IPS-20b (cell line): Measurements from ENCODE around the gene UCMA.

Experiments used
- H3K27ac ChIP-seq: one replicate; pipeline ENCODE4 v1.5.1; 2013; ENCODE audit warnings: low read length
- H3K27me3 ChIP-seq: 2 replicates; pipeline ENCODE4 v1.6.1; 2013; ENCODE audit warnings: mild to moderate bottlenecking, low read length, inconsistent platforms; ENCODE audit not compliant: insufficient read depth
- H3K36me3 ChIP-seq: 2 replicates; pipeline ENCODE4 v1.6.1; 2013; ENCODE audit warnings: low read depth, mild to moderate bottlenecking, inconsistent platforms, low read length, moderate library complexity; ENCODE audit not compliant: insufficient read depth
- H3K4me1 ChIP-seq: 2 replicates; pipeline ENCODE4 v1.6.1; 2013; ENCODE audit warnings: mild to moderate bottlenecking, control low read depth, inconsistent platforms, low read length, moderate library complexity; ENCODE audit not compliant: insufficient read depth
- H3K4me3 ChIP-seq: 2 replicates; pipeline ENCODE4 v1.5.1; 2013; ENCODE audit warnings: mild to moderate bottlenecking, low read length, inconsistent platforms
- H3K9ac ChIP-seq: 2 replicates; pipeline ENCODE4 v1.6.1; 2013; ENCODE audit warnings: low read depth, mild to moderate bottlenecking, inconsistent platforms, low read length, moderate library complexity
- H3K9me3 ChIP-seq: 2 replicates; pipeline ENCODE4 v1.6.1; 2013; ENCODE audit warnings: mild to moderate bottlenecking, low read depth, low read length, inconsistent platforms; ENCODE audit not compliant: insufficient read depth

The UCMA gene

GRCh38 chr10:13213163-13213562, 21.0 kb downstream of the UCMA start:
- Histone ChIP-seq H3K4me3 (no peak overlapping the region), H3K27ac (no peak overlapping the region), H3K9ac (no peak overlapping the region), H3K27me3 (no peaks in the 10 kb centered on the region), H3K4me1 (no peaks in the 10 kb centered on the region), H3K36me3 (peaks cover 48% of the 10 kb centered on the region), H3K9me3 (peaks cover 10% of the 10 kb centered on the region)

DNA sequence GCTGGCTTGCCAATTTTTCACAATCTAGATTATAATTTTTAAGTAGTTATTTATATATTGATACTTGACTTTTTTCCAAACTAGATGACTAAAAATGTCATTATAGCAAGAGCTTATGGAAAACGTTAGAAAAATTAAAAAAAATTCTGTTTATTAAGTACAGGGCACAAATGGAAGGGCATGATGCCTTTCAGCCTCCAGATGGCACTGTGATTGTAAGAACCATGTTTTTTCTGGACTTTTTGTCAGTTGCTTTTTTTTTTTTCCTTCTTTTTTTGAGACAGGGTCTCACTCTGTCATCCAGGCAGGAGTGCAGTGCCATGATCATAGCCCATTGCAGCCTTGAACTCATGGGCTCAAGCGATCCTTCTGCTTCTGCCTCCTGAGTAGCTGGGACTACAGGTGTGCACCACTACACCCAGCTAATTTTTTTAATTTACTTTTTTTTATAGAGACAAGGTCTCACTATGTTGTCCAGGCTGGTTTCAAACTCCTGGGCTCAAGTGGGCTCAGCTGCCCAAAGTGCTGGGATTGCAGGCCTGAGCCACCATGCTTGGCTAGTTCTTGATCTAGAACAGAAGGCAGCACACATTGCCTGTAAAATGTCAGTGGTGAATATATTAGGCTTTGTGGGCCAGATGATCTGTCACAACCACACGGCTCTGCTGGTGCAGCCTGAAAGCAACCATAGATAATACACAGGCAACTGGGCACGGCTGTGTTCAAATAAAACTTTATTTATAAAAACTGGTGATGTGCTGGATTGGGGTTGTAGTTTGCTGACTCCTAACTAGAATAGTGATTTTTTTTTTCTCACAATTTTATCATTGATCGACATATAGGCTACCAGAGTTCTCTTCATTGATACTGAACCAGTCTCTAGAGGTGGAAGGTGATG, 27.4 kb downstream of the UCMA start:
- H3K4me3 ChIP-seq = no peak overlapping the region
- no peaks in the 10 kb centered on the region for H3K9me3 ChIP-seq
- peaks cover 91% of the 10 kb centered on the region for H3K36me3 ChIP-seq
- no peak overlapping the region for H3K9ac ChIP-seq
- no peak overlapping the region for H3K27ac ChIP-seq
- H3K27me3 ChIP-seq = no peaks in the 10 kb centered on the region
- H3K4me1 ChIP-seq = no peaks in the 10 kb centered on the region

GRCh38 chr10:13206091-13206490, 28.1 kb downstream of the UCMA start:
- Histone ChIP-seq H3K9me3 (no peaks in the 10 kb centered on the region), H3K4me1 (no peaks in the 10 kb centered on the region), H3K36me3 (peaks cover 93% of the 10 kb centered on the region), H3K27ac (no peak overlapping the region), H3K9ac (no peak overlapping the region), H3K4me3 (no peak overlapping the region), H3K27me3 (no peaks in the 10 kb centered on the region)

DNA sequence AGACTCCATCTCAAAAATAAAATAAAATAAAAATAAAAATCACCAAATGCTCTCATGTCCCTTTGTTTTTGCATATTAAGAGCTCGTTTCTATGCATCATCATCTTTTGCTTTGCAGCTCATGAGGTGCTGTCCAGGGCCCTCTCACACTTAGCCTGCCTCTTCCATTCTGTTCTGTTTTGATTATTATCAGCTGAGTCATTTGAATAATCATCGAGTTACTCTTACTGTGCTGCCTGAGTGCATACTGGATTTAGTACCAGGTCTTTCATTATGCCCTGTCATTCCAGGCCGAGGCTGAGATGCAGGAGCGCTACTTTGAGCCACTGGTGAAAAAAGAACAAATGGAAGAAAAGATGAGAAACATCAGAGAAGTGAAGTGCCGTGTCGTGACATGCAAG, 33.0 kb downstream of the UCMA start:
- H3K4me3 ChIP-seq = no peak overlapping the region
- no peaks in the 10 kb centered on the region for H3K4me1 ChIP-seq
- H3K27me3 ChIP-seq = no peaks in the 10 kb centered on the region
- no peak overlapping the region for H3K9ac ChIP-seq
- no peaks in the 10 kb centered on the region for H3K9me3 ChIP-seq
- peaks cover 96% of the 10 kb centered on the region for H3K36me3 ChIP-seq
- H3K27ac ChIP-seq = no peak overlapping the region

- H3K27ac ChIP-seq = no peak overlapping the region
- H3K27me3 ChIP-seq = no peaks in the 10 kb centered on the region
- H3K4me1 ChIP-seq = no peaks in the 10 kb centered on the region
- H3K9me3 ChIP-seq = no peaks in the 10 kb centered on the region
- no peak overlapping the region for H3K4me3 ChIP-seq
- peaks cover 98% of the 10 kb centered on the region for H3K36me3 ChIP-seq
- H3K9ac ChIP-seq = no peak overlapping the region
Measured at GRCh38 chr10:13195016-13195415, 39.2 kb downstream of the UCMA start.

DNA sequence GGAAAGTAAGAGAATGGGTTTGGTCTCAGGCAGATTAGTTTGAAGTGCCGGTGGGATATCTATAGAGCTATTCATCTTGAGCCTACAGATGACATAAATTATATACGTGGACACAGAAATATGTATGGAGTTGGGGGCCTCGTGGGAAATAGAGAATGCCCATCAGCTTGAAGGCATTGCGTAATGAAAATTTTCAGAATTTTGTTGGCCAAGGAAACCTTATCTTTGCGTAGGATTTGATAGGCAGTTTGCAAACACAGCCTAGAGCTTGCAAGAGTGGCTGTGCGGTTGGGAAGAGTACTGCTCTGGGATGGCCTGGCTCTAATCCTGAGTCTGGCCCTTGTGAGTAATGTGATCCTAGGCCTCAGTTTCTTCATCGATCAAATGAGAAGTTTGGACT, 40.5 kb downstream of the UCMA start:
- no peaks in the 10 kb centered on the region for H3K9me3 ChIP-seq
- H3K4me3 ChIP-seq = no peak overlapping the region
- no peak overlapping the region for H3K9ac ChIP-seq
- no peaks in the 10 kb centered on the region for H3K27me3 ChIP-seq
- peaks cover 98% of the 10 kb centered on the region for H3K36me3 ChIP-seq
- no peak overlapping the region for H3K27ac ChIP-seq
- H3K4me1 ChIP-seq = no peaks in the 10 kb centered on the region

GRCh38 chr10:13191362-13191761, 42.8 kb downstream of the UCMA start:
- Histone ChIP-seq H3K9me3 (no peaks in the 10 kb centered on the region), H3K27me3 (no peaks in the 10 kb centered on the region), H3K27ac (no peak overlapping the region), H3K4me3 (no peak overlapping the region), H3K4me1 (no peaks in the 10 kb centered on the region), H3K36me3 (peaks cover 98% of the 10 kb centered on the region), H3K9ac (no peak overlapping the region)

DNA sequence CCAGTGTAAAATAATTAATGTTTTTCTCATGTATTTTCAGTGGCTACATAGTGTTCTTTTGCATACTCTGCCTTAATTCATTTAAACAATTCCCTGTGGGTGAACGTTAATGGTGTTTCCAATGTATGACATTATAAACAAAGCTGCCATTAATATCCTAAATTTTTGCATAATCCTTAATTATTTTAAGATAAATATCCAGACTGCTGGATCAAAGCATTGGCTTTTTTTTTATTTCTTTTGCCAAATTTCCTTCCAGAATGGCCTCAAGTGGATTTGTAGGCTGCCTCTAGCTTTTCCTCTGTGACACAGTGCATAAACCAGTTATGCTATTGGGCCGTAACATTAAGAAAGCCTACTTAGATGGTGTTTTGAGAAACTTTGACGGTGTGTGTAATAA, 43.4 kb downstream of the UCMA start:
- H3K27ac ChIP-seq = no peak overlapping the region
- no peaks in the 10 kb centered on the region for H3K9me3 ChIP-seq
- H3K9ac ChIP-seq = no peak overlapping the region
- H3K4me1 ChIP-seq = no peaks in the 10 kb centered on the region
- no peak overlapping the region for H3K4me3 ChIP-seq
- H3K36me3 ChIP-seq = peaks cover 99% of the 10 kb centered on the region
- no peaks in the 10 kb centered on the region for H3K27me3 ChIP-seq

- Histone ChIP-seq H3K9me3 (no peaks in the 10 kb centered on the region), H3K36me3 (peaks cover 100% of the 10 kb centered on the region), H3K9ac (no peak overlapping the region), H3K4me1 (no peaks in the 10 kb centered on the region), H3K27me3 (no peaks in the 10 kb centered on the region), H3K4me3 (no peak overlapping the region), H3K27ac (no peak overlapping the region)
Measured at GRCh38 chr10:13189961-13190360, 44.2 kb downstream of the UCMA start.

GRCh38 chr10:13188593-13188992, 45.6 kb downstream of the UCMA start:
- peaks cover 100% of the 10 kb centered on the region for H3K36me3 ChIP-seq
- H3K27me3 ChIP-seq = no peaks in the 10 kb centered on the region

GRCh38 chr10:13187135-13187534, 47.0 kb downstream of the UCMA start:
- no peak overlapping the region for H3K4me3 ChIP-seq
- no peaks in the 10 kb centered on the region for H3K4me1 ChIP-seq
- H3K36me3 ChIP-seq = peaks cover 100% of the 10 kb centered on the region
- H3K27ac ChIP-seq = no peak overlapping the region
- H3K27me3 ChIP-seq = no peaks in the 10 kb centered on the region
- H3K9ac ChIP-seq = no peak overlapping the region
- no peaks in the 10 kb centered on the region for H3K9me3 ChIP-seq

More at GRCh38 chr10:13188593-13188992, 45.6 kb downstream of the UCMA start:
- H3K9ac ChIP-seq = no peak overlapping the region
- no peak overlapping the region for H3K4me3 ChIP-seq
- H3K9me3 ChIP-seq = no peaks in the 10 kb centered on the region
- H3K4me1 ChIP-seq = no peaks in the 10 kb centered on the region
- no peak overlapping the region for H3K27ac ChIP-seq

DNA sequence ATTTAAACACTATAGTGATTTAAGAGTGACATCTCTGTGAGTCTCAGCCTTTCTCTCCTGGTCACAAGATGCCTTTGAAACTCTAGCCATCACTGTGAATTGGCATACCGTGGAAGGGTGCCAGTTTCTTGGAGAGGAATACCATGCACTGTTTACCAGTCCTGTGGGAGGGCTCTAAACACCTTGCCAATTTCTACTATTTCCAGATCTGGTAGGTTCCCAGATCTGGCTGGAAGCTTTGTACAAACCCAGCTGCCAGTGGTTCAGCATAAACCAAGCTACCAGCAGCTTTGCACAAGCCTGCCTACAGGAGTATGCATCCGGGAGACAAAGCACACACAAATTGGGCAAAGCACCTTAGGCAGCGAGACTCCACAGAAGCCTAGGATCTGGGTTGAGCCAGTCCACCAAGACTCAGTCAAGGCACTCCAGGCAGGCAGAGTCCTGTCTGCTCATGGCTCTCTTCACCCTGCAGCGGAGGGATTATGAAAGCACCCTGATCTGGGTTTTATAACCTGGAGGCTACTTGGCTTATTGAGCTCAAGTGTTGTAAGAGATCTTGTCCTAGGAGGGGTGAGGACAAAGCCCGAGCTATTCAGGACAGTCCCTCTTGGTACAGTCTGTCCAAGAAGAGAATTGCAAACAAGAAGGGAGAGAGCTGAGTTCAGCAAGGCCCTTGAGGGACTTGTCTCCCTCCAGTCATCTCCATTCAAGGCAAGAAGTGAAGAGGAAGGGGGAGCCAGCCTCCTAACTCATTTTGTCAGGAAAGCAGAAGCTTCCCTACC, 49.3 kb downstream of the UCMA start:
- Histone ChIP-seq H3K4me1 (no peaks in the 10 kb centered on the region), H3K9me3 (no peaks in the 10 kb centered on the region), H3K27ac (no peak overlapping the region), H3K4me3 (no peak overlapping the region), H3K36me3 (peaks cover 99% of the 10 kb centered on the region), H3K9ac (no peak overlapping the region), H3K27me3 (no peaks in the 10 kb centered on the region)
